Kidney tubule cell (primary cell): Measurements from ENCODE around the gene MUC6.

Source experiments
- DNase-seq: peaks from one replicate; pipeline ENCODE4 v3.0.0-alpha.2; 2018; ENCODE audit warnings: low spot score

MUC6 gene

DNA sequence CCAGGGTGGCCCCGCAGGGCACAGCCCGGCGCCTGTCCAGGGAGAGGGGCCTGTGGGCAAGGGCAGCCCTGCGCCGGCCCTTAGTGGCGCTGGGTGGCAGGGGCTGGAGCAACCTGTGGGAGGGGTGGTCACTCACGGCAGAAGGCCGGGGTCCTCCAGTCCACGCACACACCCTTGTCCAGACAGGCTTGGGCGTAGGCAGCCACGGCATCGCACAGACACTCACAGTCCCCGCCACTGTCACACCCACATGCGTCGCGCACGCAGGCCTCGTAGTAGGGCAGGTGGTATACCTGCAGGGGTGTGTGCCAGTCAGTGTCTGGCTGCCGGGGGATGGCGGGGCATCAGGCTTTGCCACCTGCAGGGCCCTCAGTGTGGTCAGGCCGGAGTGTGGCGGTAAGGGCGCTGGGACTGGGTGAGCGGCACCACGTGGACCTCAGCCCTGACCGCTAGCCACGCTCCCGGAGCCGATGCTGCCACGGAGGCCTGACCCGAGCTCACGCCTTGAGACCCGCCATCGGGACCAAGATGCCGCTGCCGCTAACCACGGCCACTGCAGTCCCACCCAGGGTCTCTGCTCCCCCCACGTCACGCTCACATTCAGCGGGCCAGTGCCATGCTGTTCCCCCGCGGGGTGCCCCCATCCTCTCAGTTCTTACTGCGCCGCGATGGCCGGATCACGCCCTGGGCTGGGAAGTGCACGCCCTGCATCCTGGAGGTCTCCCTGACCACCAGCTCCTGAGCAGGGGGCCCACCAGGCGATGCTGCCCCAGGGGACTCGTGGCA lies 12.5 kb downstream of the MUC6 start:
- no peak for DNase-seq

DNA sequence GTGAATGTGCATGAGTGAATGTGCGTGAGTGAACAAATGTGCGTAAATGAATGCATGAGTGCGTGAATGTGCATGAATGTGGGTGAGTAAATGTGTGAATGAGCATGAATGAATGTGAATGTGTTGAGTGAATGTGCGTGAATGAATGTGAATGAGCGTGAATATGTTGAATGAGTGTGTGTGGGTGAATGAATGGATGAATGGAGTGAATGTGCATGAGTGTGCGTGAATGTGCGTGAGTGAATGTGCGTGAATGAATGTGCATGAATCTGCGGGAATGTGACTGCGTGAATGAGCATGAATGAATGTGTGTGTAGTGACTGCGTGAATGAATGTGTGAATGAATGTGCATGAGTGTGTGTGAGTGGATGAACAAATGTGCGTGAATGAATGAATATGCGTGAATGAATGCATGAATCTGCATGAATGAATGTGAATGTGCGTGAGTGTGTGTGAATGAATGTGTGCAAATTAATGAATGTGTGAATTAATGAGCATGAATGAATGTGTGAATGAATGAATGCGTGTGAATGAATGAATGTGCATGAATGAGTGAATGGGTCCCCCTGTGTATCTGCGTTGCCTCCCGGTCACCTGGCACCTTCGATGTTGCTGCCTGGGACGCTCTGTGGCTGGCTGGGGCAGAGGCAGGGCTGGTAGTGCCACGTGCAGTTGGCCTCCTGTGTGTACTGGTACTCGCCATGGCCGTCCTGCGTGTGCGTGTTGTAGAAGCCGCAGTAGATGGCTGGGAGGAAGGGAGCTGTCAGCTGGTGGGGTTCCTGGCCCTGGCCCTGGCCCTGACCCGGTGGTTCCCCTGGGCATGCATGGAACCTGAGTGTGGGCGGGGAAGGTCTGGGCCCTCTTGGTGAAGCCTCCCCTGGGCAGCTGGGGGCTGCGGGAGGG lies 13.4 kb downstream of the MUC6 start:
- no peak for DNase-seq

DNA sequence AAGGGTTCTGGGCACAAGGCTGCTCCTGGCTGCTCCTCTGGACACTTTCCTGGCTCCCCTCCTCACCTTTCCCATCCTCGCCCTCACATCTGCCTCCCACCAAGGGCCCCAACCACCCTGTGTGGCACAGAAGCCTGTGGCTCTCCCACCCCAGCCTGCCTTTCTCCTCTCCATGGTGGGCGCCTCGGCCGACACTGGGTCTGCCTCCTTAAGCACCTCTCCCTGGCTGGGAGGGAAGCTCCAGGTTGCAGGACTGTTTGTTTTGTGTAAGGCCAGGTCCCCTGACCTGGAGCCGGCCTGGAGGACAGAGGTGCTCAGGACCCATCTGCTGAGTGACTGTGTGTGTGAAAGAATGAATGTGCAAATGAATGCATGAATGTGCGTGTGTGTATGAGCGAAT lies 14.1 kb downstream of the MUC6 start:
- no peak for DNase-seq

DNA sequence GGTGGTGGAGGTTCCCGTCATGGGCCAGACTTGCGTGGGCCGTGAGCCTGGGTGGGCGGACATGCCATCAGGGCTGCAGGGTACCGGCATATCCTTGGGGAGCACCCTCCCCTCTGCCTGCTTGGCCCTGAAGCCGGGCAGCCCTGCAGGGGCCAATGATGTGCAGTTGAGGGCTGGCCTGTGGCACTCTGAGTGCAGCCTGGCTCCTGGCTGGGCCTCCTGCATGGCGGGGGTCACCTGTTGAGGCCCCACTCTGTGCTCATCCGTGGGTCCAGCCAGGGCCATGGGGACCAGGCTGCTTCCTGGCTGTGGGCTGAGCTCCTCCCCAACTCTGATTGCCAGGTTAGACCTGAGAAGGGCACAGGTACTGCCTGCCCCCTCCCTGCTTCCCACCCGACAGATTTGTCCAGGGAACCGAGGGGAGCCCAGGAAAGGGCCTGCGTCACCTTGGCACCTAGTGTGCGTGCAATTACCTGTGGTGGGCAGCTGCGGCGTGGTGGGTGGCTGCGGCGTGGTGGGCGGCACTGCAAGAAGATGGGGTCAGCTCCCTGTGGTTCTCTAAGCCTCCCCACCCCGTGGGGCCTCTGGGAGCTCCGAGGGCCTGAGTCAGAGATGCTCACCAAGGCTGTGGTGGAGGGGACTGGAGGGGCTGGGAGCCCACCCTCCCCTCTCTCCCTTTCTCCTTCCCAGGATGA lies 16.2 kb downstream of the MUC6 start:
- no peak for DNase-seq

DNA sequence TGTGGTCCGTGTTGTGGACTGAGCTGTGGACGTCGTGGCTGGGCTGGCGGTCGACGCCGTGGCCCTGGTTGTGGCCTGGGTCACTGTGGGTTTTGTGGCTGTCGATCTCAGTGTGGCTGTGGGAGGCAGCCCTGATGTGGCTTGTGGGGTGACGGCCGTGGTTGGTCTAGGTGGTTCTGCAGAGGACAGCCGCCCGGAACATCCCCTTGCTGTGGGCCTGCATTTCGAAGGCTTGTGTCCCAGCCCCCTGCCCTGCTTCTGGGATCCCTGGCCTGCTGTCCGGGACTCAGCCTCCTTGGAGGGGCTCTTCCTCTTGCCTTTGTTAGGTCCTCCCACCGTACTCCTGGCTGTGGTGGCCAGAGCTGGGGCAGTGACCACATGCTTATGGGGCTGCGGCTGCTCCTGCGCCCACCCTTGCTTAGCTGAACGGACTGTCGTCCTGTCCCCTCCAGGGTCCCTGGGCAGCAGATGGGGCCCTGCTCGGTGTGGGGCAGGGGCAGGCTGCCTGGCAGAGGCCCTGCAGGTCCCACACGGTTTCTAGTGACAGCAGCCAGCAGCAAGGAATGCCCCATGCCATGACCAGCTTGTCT lies 17.1 kb downstream of the MUC6 start:
- no peak for DNase-seq

DNA sequence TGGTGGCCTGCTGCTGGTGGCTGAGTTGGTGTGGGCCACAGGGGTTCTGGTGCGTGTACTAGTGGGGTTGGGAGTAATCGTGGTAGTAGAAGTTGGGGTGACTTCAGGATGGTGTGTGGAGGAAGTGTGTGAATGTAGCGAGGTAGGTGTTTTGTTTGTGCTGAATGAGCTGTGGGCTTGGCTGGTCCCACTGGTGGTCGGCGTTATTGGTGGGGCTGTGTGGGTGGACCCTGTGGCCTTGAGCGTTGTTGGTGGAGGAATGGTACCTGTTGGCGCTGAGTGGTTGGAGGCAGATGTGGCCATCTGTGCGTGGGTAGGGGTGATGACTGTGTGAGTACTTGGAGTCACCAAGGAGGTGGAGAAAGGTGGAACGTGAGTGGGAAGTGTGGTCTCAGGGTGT lies 18.4 kb downstream of the MUC6 start:
- no peak for DNase-seq

DNA sequence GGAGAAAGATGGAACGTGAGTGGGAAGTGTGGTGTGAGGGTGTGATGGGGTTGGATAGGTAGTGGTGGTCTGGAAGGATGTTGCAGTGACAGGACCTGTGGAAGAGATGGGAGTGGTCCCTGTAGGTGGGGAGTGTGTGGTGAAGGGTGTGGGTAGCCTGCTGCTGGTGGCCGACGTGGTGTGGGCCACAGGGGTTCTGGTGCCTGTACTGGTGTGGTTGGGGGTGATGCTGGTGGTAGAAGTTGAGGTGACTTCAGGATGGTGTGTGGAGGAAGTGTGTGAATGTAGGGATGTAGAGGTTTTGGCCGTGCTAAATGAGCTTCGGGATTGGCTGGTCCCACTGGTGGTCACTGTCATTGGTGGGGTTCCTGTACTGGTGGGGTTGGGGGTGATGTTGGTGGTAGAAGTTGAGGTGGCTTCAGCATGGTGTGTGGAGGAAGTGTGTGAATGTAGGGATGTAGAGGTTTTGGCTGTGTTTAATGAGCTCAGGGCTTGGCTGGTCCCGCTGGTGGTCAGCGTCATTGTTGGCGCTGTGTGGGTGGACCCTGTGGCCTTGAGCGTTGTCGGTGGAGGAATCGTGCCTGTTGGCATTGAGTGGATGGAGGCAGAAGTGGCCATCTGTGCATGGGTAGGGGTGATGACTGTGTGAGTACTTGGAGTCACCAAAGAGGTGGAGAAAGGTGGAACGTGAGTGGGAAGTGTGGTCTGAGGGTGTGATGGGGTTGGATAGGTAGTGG lies 19.1 kb downstream of the MUC6 start:
- peak; percentile 15 for DNase-seq

DNA sequence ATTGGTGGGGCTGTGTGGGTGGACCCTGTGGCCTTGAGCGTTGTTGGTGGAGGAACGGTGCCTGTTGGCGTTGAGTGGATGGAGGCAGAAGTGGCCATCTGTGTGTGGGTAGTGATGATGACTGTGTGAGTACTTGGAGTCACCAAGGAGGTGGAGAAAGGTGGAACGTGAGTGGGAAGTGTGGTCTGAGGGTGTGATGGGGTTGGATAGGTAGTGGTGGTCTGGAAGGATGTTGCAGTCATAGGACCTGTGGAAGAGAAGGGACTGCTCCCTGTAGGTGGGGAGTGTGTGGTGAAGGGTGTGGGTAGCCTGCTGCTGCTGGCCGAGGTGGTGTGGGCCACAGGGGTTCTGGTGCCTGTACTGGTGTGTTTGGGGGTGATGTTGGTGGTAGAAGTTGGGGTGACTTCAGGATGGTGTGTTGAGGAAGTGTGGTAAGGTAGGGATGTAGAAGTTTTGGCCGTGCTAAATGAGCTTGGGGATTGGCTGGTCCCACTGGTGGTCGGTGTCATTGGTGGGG lies 19.9 kb downstream of the MUC6 start:
- DNase-seq, result peak; percentile 25

DNA sequence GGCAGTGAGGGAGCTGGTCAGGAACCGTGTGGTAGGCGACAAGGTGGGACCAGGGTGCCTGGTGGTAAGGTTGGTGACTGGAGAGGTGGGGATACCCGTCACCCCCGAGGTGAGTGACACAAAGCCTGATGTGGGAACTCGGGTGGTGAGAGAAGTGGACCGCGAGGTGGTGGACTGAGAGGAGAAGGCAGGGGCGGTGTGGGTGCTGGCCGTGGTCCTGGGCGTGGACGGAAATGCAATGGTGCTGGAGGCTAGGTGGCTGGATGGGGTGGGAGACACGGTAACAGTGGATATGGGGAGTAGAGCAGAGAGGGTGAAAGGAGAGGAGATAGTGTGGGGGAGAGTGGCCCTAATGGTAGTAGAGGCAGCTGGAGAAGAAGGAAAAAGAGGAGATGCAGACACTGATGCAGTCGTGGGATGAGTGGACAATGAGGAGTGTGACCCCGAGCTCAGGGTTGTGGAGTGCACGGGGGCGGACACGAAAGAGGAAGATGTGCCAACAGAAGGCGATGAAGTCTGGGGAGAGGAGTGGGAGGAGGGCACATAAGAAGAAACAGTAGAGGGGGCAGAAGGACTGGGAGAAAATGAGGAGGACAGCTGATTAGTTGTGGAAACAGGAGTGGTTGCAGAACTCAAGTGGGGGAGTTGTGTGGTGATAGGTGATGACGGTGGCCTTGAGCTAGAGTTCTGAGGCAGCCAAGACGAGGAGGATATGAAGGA lies 20.5 kb downstream of the MUC6 start:
- no peak for DNase-seq

DNA sequence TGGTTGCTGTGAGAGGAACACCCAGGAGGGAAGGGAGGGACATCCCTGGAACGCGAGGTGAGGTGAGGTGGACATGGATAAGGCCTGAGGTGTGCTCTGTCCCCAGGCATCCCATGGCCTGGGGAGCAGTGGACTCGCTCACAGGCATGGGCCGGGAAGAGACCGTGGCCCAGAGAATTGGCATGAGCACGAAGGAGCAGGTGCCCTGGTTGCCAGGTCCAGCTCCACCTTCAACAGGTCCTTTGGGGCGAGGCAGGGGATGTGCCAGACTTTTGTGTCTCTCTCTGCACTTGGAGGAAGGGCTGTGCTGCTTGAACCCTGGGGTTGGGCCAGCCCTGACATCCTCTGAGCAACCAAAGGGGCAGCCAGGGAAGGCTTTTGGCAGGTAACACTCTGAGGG lies 21.5 kb downstream of the MUC6 start:
- no peak for DNase-seq

DNA sequence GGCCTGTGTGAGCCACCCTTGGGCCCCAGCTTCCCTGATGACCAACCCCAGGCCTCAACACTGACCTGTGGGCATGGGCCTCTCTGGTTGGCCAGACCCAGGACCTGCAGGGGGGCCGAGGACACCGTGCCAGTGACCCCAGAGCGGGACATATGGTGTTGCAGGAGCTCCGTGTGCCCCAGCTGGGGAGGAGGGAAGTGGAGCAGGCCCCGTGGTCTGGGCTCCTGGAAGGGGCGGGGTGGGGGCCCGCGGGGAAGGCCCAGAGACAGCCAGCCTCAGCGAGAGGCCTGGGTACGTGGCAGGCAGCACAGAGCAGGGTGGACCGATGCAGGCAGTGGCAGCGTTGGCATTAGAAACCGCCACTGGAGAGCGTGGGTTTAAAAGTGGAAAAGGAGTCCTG lies 22.2 kb downstream of the MUC6 start:
- no peak for DNase-seq

DNA sequence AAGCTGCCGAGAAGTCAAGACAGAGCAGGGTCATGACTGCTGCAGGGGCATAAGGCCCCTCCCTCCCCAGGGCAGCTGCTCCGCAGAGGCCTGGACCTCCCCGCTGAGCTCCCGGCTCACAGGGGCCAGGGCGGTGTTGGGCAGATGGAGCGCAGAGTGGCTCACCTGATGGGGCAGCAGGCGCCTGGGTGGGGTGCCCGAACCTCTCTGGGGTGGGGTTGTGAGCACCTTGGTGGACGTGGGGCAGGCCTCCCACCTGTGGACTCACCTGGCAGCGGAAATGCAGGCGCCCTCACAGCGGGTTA lies 22.9 kb downstream of the MUC6 start:
- no peak for DNase-seq

DNA sequence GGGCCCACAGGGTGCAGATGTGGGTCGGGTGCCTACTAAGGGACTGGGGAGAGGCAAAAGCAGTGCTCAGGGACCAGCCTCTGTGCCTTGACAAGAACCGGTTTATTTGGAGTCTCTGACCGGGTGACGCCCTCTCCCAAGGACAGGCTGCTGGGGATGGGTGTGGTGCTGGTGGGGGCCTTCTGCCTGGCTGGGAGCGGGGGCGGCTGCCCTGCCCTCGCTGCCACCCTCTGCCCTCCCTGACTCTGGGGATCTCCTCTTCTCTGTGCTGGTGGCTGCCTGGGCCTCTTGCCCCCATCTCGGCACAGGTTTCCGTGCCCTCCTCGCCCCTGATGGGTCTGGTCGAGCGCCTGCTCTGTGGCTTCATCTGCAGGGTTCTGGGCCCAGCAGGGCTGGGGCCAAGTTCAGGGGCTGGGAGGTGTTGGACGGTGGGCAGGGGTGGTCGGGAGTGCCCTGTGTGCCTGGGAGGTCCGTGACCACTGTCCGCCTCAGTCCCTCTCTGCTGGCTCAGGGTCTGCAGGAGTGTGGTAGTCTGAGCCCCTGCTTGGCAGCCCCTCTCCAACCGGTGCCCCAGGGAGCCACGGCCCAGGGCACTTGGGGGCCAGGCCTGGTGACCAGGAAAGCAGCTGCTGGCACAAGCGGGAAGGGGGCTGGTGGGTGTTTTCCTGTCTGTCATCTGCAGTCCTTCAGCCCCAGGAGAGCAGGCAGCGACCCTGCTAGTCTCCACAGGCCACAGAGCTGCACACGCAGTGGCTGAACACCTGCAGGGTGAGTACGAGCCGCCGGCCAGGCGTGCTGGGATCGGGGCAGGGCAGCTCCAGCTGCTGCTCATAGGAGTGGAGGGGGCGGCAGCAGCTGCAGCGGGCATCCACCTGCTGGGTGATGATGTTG lies 23.5 kb downstream of the MUC6 start:
- DNase-seq, result no peak

DNA sequence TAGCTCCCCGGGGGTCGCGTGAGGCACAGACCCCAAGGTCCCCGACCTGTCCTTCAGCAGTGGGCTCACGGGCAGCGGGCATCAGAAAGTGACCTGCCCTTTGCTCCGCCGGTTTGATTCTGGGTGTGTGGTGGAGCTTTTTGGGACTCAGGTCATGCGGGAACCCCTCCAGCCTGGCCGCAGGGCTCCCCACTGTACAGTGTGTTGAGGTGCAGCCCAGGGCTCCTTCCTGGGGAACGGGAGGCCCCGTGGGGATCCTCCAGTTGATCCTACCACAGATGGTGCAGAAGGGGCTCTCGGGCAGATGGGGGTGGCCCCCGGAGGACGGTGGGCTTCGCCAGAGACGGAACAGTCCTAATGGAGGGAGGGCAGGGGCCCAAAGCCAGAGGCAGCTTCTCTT lies 24.2 kb downstream of the MUC6 start:
- DNase-seq, result no peak

DNA sequence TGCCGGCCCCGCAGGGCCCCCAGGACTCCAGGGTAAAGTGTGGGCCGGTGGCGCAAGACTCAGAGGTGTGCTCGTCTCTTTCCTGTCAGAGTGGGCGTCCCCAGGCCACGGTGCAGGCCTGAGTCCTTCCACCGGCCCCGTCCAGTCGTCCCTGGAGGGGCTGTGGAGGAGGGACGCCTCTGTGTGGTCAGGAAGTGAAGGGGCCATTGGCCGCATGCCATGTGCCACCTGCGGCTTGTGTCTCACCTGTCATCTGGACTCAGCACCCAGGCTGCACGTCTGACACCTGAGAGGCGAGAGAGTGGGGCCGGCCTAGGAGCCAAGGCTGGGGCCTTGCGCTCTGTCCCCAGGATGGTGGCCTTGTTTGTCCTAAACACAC lies 25.2 kb downstream of the MUC6 start:
- no peak for DNase-seq

DNA sequence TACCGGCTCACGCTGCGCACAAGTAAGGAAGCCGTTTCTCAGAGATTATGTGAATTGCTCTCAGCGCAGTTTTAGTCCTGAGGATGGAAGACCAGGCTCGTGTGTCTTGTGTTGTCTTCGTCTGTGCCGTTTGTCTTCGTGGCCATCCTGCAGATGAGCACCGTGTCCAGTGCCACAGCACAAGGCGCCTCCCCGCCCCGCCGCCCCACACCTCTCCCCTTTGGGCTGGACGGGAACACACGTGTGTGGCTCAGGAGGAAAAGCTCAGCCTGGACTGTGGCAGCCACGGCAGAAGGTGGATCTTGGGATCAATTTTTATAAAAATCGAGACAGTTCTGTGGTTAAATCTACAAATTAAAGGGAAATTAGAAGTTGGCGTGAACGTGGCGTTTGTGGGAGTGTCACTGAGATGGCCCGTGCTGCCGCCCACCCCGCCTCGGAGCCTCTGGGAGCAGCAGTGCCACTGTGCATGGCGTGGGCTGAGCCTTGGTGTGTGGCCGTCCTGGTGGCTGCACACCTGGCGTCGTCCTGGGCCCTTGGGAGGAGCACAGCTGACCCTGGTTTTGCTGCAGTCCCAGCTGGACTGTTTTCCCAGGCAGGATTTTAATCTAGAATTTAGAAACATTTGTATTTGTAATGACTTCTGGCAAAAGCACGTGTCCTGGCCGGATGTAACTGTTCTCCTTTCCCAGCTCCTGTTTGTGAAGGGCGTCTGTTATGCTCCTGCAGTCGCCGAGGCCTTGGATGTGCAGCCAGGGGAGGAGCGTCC lies 25.8 kb downstream of the MUC6 start:
- no peak for DNase-seq

DNA sequence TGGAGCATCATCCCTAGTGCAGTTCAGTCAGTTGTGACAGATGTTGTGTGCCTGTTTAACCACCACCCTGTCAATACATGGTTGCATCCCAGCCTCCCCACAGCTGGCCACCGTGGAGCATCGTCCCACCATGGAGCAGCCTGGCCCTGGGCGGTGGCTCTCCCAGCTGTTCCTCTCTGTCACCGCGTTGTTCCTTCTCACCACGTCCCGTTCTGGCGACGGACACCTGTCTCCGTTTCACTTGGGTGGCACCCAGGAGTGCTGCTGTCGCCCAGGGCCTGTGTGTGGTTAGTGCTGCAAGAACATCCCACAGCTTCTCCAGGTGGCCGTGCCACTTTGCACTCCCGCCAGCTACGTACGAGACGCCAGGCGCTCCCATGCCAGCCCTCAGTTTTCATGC lies 26.5 kb downstream of the MUC6 start:
- DNase-seq, result no peak

DNA sequence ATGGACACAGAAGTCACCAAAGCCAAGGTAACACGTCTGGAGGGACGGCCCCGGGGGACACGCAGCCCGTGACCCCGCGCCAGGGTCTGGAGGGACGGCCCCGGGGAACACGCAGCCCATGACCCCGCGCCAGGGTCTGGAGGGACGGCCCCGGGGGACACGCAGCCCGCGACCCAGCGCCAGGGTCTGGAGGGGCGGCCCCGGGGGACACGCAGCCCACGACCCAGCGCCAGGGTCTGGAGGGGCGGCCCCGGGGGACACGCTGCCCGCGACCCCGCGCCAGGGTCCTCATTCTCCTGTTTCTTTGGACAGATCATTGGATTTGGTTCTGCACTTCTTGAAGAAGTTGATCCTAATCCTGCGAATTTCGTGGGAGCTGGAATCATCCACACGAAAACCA lies 27.1 kb downstream of the MUC6 start:
- DNase-seq, result no peak

DNA sequence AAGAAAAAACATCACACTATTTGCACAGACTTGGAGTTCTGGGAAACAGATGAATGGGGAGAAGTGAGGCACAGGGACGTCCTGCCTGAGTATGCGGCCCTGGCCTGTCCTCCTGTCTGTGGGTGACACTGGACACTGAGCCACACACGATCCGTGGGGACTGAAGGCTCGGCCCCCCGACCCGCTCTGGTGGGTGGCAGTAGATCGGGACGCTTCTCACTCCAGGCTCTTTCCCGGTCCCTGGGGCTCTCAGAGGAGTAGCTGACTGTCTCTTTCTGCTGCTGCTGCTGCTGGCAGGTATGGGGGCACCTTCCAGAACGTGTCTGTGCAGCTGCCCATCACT lies 27.7 kb downstream of the MUC6 start:
- no peak for DNase-seq
